ENCODE data around the gene STUB1.

DNA sequence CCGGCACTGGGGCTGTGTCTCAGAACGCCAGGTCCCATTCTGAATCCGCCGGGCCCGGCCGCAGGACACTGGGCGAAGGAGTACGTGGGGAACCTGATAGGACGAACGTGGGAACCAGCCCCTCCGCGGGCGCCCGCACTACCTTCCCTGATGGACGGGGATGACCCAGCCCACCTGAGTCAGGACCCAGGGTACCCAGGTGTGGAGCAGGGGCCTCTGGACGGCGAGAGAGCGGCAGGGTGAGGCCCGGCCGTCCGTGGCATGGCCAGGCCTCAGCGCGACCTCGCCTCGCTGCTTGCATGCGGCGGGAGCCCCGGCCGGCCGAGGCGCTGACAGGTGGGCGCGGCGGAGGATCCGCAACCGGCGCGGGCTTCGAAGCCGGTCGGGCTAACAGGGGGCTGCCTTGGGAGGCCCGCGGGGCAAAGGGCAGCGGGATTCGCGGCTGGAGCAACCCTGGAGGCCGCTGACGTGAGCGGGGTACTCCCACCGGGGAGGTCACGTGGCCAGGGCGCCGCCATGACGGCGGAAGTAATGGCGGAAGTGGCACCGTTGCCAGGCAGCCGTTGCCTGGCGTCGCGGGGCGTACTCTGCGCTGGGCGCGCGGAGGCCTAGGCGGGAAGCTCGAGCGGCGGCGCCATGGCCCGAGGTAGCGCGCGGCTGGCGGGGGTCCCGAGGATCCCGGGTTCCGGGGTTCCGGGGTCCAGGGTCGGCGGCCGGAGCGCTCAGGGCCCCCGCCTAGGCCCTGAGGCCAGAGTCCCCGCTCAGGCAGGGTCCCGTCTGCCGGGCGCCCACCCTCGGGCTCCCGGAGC lies 31.2 kb upstream of the STUB1 start, which contains the start of gene WDR90:
- TF ChIP-seq, protein P1, sequence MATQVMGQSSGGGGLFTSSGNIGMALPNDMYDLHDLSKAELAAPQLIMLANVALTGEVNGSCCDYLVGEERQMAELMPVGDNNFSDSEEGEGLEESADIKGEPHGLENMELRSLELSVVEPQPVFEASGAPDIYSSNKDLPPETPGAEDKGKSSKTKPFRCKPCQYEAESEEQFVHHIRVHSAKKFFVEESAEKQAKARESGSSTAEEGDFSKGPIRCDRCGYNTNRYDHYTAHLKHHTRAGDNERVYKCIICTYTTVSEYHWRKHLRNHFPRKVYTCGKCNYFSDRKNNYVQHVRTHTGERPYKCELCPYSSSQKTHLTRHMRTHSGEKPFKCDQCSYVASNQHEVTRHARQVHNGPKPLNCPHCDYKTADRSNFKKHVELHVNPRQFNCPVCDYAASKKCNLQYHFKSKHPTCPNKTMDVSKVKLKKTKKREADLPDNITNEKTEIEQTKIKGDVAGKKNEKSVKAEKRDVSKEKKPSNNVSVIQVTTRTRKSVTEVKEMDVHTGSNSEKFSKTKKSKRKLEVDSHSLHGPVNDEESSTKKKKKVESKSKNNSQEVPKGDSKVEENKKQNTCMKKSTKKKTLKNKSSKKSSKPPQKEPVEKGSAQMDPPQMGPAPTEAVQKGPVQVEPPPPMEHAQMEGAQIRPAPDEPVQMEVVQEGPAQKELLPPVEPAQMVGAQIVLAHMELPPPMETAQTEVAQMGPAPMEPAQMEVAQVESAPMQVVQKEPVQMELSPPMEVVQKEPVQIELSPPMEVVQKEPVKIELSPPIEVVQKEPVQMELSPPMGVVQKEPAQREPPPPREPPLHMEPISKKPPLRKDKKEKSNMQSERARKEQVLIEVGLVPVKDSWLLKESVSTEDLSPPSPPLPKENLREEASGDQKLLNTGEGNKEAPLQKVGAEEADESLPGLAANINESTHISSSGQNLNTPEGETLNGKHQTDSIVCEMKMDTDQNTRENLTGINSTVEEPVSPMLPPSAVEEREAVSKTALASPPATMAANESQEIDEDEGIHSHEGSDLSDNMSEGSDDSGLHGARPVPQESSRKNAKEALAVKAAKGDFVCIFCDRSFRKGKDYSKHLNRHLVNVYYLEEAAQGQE (IDR thresholded peaks at IDR 0.05; ENCODE audit: low read depth) = no peak
- no peak; the same call in 1 of the 2 replicates for TF ChIP-seq TCF12 (IDR thresholded peaks at IDR 0.05; ENCODE audit: low read depth)
- TF ChIP-seq, protein P2, sequence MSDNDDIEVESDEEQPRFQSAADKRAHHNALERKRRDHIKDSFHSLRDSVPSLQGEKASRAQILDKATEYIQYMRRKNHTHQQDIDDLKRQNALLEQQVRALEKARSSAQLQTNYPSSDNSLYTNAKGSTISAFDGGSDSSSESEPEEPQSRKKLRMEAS (IDR thresholded peaks at IDR 0.05) = peak; percentile 85
- TF ChIP-seq, protein P3, sequence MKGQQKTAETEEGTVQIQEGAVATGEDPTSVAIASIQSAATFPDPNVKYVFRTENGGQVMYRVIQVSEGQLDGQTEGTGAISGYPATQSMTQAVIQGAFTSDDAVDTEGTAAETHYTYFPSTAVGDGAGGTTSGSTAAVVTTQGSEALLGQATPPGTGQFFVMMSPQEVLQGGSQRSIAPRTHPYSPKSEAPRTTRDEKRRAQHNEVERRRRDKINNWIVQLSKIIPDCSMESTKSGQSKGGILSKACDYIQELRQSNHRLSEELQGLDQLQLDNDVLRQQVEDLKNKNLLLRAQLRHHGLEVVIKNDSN (IDR thresholded peaks at IDR 0.05) = peak; percentile 99
- no peak for TF ChIP-seq RAD21 (IDR thresholded peaks at IDR 0.05; ENCODE audit: low read depth)
- TF ChIP-seq TAF1 (IDR thresholded peaks at IDR 0.05; ENCODE audit: low read depth) = peak; percentile 71
- TF ChIP-seq FOXM1 (IDR thresholded peaks at IDR 0.05; ENCODE audit: borderline replicate concordance, low read depth) = no peak
- TF ChIP-seq CEBPB (IDR thresholded peaks at IDR 0.05) = no peak
- no peak for TF ChIP-seq EP300 (IDR thresholded peaks at IDR 0.05; ENCODE audit: borderline replicate concordance)
- peak; percentile 97 for TF ChIP-seq YY1 (IDR thresholded peaks at IDR 0.05; ENCODE audit: low read depth)
- TF ChIP-seq TEAD4 (IDR thresholded peaks at IDR 0.05) = no peak
- 0 out of 2 replicates have a peak, but pooled peaks have one; percentile 62 for TF ChIP-seq EGR1 (IDR thresholded peaks at IDR 0.05)
- TF ChIP-seq ZBTB7A (IDR thresholded peaks at IDR 0.05; ENCODE audit: low read depth) = peak; percentile 77; the same call in 1 of the 2 replicates

All from Ishikawa (cell line).